ENCODE results near the gene CD164L2. TPM values are rescaled to one million over a fixed set of nuclear protein-coding genes. Genes with fewer than 3 reads are reported as not detected.
A peak's percentile ranks its signal among the peaks of the same experiment; 100 is the strongest.

Gene CD164L2
- total and polyA plus RNA-seq, 7 donors, result not detected

GRCh38 chr1:27418326-27419185, 35.4 kb upstream of the CD164L2 start:
- 28 to 33% (median 28%) methylated on average over 14 of the region's 14 CpGs for WGBS, 3 donors
- peaks cover 59% of the 10 kb centered on the region for H3K4me1 ChIP-seq
- H3K27ac ChIP-seq, result peak overlapping the region; percentile 88
- ATAC-seq (peak; percentile 95 to 97 (median 96)), DNase-seq (peak; percentile 75 to 86)
- intact Hi-C loops (cut with DNase I), result loop anchor here (2.0 to 5.0 kb wide), 2 partner anchors 184 to 189 kb away; no protein-coding TSS in a partner anchor
- H3K9me3 ChIP-seq, result no peaks in the 10 kb centered on the region
- no peak overlapping the region for H3K4me3 ChIP-seq
- no peaks in the 10 kb centered on the region for H3K27me3 ChIP-seq (ENCODE audit: insufficient read depth in 3 of 3, low read length in 2 of 3)
- no peak for TF ChIP-seq CTCF (IDR thresholded peaks at IDR 0.05)
- H3K36me3 ChIP-seq (ENCODE audit: insufficient read depth in 1 of 2, low read depth in 1 of 2), result peaks cover 22 to 55% of the 10 kb centered on the region in 2 donors

DNA sequence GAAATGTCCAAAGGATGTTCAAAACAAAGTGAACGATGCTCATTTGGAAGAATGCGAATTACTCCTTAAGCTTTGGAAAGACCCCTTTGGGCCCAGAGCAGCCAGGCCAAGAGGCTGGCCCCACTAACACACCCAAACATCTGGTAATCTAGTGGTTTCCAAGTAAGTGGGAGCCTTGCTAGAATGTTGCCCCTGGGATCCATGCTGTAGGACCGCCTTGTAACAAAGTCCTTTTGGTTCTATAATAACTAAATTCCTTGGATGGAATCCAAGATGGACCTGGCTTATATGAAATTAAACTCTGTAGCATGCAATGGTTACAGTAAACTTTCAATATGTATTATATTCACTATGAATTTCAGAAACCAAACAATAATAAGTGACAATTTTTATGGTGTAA, 34.6 kb upstream of the CD164L2 start:
- H3K4me1 ChIP-seq, result peaks cover 58% of the 10 kb centered on the region
- ATAC-seq, result no peak
- 53 to 73% (median 62%) methylated on average over 3 of the region's 3 CpGs for WGBS, 3 donors
- peaks cover 27 to 63% of the 10 kb centered on the region in 2 donors for H3K36me3 ChIP-seq (ENCODE audit: insufficient read depth in 1 of 2, low read depth in 1 of 2)
- no peak overlapping the region for H3K4me3 ChIP-seq
- H3K27ac ChIP-seq, result peak overlapping the region; percentile 88
- H3K9me3 ChIP-seq, result no peaks in the 10 kb centered on the region
- TF ChIP-seq CTCF (IDR thresholded peaks at IDR 0.05), result no peak
- no peaks in the 10 kb centered on the region for H3K27me3 ChIP-seq (ENCODE audit: insufficient read depth in 3 of 3, low read length in 2 of 3)
- intact Hi-C loops (cut with DNase I), result loop anchor here (1.0 to 5.0 kb wide), 3 partner anchors 71 to 190 kb away; no protein-coding TSS in a partner anchor
- DNase-seq, result no peak

DNA sequence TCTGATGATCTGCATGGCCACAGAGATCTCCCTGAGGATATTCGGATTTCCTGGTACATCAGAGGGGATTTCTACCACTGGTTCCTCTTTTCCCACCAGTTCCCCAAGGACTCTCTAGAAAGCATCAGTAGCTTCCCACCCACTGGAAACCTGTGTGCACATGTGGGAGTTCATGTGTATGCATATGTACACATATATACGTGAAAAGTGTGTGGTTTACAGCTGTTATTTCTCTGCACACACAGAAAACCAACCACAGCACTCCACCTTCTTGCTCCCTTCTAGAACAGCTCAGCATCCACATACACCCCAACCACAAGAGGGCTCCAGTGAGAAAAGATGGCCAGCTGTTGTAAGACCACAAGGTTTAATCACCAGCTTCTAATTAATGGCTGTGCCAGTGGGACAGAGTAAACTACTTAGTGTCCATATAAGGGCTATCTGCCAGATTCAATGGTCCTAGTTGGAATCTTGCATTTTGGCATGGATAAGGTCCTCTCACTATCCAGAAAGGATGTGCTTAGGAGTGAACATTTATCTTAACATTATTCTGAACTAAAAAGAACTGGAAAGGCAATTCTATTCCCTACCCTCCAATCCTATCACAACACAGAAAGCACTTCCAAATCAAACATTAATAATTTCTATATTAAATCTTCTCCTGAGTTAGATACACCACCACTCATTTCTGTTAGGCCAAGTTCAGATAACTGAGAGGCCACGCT, 33.4 kb upstream of the CD164L2 start:
- Histone ChIP-seq H3K4me3 (no peak overlapping the region), H3K27me3 (ENCODE audit: insufficient read depth in 3 of 3, low read length in 2 of 3) (no peaks in the 10 kb centered on the region), H3K4me1 (peaks cover 52% of the 10 kb centered on the region), H3K27ac (peak overlapping the region; percentile 88), H3K9me3 (no peaks in the 10 kb centered on the region), H3K36me3 (ENCODE audit: insufficient read depth in 1 of 2, low read depth in 1 of 2) (peaks cover 30 to 75% of the 10 kb centered on the region in 2 donors)
- DNase-seq (no peak), ATAC-seq (peak; percentile 53 to 63 (median 56))
- 65 to 86% (median 80%) methylated on average over 3 of the region's 3 CpGs for WGBS, 3 donors
- TF ChIP-seq CTCF (IDR thresholded peaks at IDR 0.05), result peak; percentile 69
- intact Hi-C loops (cut with DNase I), result loop anchor here (1.0 to 5.0 kb wide), 2 partner anchors 72 to 191 kb away; no protein-coding TSS in a partner anchor

- 70 to 90% (median 73%) methylated on average over 1 of the region's 1 CpG for WGBS, 3 donors
- Histone ChIP-seq H3K4me3 (no peak overlapping the region), H3K9me3 (no peaks in the 10 kb centered on the region), H3K36me3 (ENCODE audit: insufficient read depth in 1 of 2, low read depth in 1 of 2) (peaks cover 33 to 98% of the 10 kb centered on the region in 2 donors), H3K27ac (peak overlapping the region; percentile 24), H3K4me1 (peaks cover 38% of the 10 kb centered on the region), H3K27me3 (ENCODE audit: insufficient read depth in 3 of 3, low read length in 2 of 3) (no peaks in the 10 kb centered on the region)
- TF ChIP-seq CTCF (IDR thresholded peaks at IDR 0.05), result no peak
- intact Hi-C loops (cut with DNase I), result no loop called here
- ATAC-seq, result no peak
- no peak for DNase-seq
Observed at GRCh38 chr1:27414091-27414490, 31.0 kb upstream of the CD164L2 start.

All from psoas muscle (tissue), 8 donors.